Loucy (cell line): ENCODE measurements around the gene SMAD3.

Source experiments
- EZH2phosphoT487 ChIP-seq: fragments of 200-600 bp; IDR thresholded peaks from 2 replicates; pipeline ENCODE4 v1.6.1; 2018; ENCODE audit warnings: antibody characterized with exemption, mild to moderate bottlenecking, moderate library complexity, borderline replicate concordance
- TF ChIP-seq, protein P1 (sequence below): fragments of 200-600 bp; sonication (generic); conservative IDR thresholded peaks from 2 replicates; pipeline ENCODE4 v1.5.1; 2014; ENCODE audit warnings: mild to moderate bottlenecking, antibody characterized with exemption, low read length

DNA sequence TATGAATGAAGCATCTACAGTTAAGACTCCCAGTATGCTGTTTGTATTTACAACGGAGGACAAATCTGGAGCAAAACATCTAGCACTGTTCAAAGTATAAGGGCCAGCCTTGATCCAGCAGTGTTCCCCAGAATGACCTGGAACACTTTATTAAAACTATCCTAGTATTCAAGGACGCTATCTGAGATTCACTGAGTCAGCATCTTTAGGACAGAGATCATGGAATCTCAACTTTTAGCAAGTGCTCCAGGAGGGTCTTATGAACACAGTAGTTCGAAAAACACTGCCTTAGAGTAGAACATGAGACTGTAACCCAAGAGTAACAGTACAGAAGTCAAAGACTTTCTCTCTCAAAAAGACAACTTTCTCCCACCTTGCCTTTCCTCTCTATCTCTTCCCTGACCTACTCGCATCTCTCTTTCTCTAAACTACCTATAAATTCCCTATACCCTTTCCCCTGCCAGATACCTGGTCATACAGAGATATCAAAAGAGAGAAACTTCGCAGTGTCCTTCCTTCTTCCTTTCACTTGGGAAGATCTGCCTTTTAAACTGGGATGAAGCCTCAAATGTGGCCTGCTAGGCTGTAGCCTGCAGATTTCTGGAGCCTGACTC is 145.3 kb downstream of the SMAD3 start:
- TF ChIP-seq, protein P1, sequence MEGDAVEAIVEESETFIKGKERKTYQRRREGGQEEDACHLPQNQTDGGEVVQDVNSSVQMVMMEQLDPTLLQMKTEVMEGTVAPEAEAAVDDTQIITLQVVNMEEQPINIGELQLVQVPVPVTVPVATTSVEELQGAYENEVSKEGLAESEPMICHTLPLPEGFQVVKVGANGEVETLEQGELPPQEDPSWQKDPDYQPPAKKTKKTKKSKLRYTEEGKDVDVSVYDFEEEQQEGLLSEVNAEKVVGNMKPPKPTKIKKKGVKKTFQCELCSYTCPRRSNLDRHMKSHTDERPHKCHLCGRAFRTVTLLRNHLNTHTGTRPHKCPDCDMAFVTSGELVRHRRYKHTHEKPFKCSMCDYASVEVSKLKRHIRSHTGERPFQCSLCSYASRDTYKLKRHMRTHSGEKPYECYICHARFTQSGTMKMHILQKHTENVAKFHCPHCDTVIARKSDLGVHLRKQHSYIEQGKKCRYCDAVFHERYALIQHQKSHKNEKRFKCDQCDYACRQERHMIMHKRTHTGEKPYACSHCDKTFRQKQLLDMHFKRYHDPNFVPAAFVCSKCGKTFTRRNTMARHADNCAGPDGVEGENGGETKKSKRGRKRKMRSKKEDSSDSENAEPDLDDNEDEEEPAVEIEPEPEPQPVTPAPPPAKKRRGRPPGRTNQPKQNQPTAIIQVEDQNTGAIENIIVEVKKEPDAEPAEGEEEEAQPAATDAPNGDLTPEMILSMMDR, result no peak
- TF ChIP-seq EZH2phosphoT487, result no peak
